Measurements from ENCODE around the gene NODAL.

NODAL gene

DNA sequence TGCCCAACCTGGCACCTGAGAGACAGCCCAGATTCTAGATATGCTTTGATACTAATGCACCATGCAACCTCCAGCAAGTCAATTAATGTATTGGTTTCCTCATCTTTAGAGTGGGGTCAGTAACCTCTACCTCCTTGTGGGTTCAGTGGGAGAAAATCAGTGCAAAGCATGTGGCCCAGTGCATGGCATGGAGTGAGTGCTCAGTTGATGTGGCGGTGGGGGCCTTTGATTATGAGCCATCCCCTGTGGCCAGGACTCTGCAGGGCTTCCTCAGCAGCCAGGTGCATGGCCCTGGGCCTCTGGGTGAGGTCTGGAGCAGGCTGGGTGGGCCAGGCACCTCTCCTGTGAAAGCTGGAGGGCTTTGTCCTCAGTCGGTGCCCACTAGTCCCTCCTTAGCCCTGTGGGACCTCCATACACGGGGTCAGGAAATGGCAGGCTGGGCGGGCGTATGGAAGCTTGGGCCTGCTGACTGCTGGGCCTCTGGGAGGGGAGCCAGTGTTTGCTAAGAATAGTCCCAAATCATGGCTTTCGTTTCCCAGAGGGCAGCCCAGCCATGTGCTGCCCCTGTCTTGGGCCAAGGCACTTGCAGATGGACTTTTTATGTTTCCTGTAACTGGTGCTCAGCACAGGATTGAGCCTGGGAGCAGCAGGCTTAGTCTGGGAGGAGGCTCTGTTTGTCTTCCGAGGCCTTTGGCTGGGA is 40.5 kb upstream of the NODAL start:
- TF ChIP-seq, protein P1, sequence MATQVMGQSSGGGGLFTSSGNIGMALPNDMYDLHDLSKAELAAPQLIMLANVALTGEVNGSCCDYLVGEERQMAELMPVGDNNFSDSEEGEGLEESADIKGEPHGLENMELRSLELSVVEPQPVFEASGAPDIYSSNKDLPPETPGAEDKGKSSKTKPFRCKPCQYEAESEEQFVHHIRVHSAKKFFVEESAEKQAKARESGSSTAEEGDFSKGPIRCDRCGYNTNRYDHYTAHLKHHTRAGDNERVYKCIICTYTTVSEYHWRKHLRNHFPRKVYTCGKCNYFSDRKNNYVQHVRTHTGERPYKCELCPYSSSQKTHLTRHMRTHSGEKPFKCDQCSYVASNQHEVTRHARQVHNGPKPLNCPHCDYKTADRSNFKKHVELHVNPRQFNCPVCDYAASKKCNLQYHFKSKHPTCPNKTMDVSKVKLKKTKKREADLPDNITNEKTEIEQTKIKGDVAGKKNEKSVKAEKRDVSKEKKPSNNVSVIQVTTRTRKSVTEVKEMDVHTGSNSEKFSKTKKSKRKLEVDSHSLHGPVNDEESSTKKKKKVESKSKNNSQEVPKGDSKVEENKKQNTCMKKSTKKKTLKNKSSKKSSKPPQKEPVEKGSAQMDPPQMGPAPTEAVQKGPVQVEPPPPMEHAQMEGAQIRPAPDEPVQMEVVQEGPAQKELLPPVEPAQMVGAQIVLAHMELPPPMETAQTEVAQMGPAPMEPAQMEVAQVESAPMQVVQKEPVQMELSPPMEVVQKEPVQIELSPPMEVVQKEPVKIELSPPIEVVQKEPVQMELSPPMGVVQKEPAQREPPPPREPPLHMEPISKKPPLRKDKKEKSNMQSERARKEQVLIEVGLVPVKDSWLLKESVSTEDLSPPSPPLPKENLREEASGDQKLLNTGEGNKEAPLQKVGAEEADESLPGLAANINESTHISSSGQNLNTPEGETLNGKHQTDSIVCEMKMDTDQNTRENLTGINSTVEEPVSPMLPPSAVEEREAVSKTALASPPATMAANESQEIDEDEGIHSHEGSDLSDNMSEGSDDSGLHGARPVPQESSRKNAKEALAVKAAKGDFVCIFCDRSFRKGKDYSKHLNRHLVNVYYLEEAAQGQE (tag by site-specific recombination; IDR thresholded peaks at IDR 0.05) = no peak
- TF ChIP-seq ZNF670 (tag by site-specific recombination; IDR thresholded peaks at IDR 0.05; ENCODE audit: low read depth) = no peak
- no peak for TF ChIP-seq ZNF132 (tag by site-specific recombination; IDR thresholded peaks at IDR 0.05; ENCODE audit: borderline replicate concordance)
- no peak for TF ChIP-seq ZNF433 (tag by site-specific recombination; IDR thresholded peaks at IDR 0.05; ENCODE audit: low read depth)
- 0 out of 2 replicates have a peak, but pooled peaks have one; percentile 27 for TF ChIP-seq ZBTB20 (tag by site-specific recombination; IDR thresholded peaks at IDR 0.05)
- peak; percentile 90 for TF ChIP-seq ZIC2 (tag by site-specific recombination; IDR thresholded peaks at IDR 0.05)
- peak; percentile 73 for TF ChIP-seq GLIS1 (tag by site-specific recombination; IDR thresholded peaks at IDR 0.05)
- TF ChIP-seq ZFP3 (tag by site-specific recombination; IDR thresholded peaks at IDR 0.05; ENCODE audit: low read depth) = no peak
- Histone ChIP-seq H3K36me3 (ENCODE audit: control insufficient read depth in 2 of 2, insufficient read depth in 1 of 2, low read length in 2 of 2) (peaks cover 0 to 27% of the 10 kb centered on the region in 2 experiments; a peak in 2 of 3 replicates), H3K9me3 (ENCODE audit: control insufficient read depth, insufficient read depth, low read depth, low read length) (no peaks in the 10 kb centered on the region), H3K4me1 (ENCODE audit: control insufficient read depth, insufficient read depth, low read length) (peaks cover 6% of the 10 kb centered on the region), H3K4me3 (ENCODE audit: low read depth, low read length) (no peak overlapping the region), H3K27ac (ENCODE audit: extremely low read depth, low read depth, low read length) (no peak overlapping the region)
- ChIA-PET CTCF (no interaction called here), POLR2A (no interaction called here)

DNA sequence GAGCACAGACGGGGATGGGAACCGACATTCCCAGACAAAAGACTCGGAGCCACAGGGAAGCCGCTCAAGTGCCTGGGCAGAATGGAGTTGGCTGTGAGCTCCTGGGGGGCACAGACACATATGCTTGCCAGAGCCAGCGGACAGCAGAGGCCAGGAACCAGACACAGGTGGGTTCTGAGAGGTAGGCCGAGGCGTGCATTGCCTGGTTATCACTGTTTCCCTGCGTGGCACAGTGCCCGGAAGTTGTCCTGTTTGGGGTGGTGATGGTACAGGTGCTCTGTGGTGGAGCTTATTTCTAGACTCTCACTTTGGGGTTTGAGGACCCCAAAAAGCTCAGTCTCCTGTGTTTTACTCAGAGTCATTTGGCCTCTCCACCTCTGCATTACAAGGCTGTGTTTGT is 39.6 kb upstream of the NODAL start:
- Histone ChIP-seq H3K4me3 (ENCODE audit: low read depth, low read length) (no peak overlapping the region), H3K9me3 (ENCODE audit: control insufficient read depth, insufficient read depth, low read depth, low read length) (no peaks in the 10 kb centered on the region), H3K27ac (ENCODE audit: extremely low read depth, low read depth, low read length) (no peak overlapping the region), H3K4me1 (ENCODE audit: control insufficient read depth, insufficient read depth, low read length) (peaks cover 6% of the 10 kb centered on the region), H3K36me3 (ENCODE audit: control insufficient read depth in 2 of 2, insufficient read depth in 1 of 2, low read length in 2 of 2) (peaks cover 0 to 23% of the 10 kb centered on the region in 2 experiments; a peak in 2 of 3 replicates)
- POLR2A ChIA-PET = no interaction called here
- CTCF ChIA-PET = interaction anchor here (0.6 kb wide), 1 partner anchor 48 kb away, joined by 3 read pairs; no protein-coding TSS in a partner anchor
- TF ChIP-seq ZNF324 (tag by site-specific recombination; IDR thresholded peaks at IDR 0.05) (no peak), ZNF596 (tag by site-specific recombination; IDR thresholded peaks at IDR 0.05) (no peak), SALL2 (tag by site-specific recombination; IDR thresholded peaks at IDR 0.05; ENCODE audit: borderline replicate concordance) (no peak), RBAK (tag by site-specific recombination; IDR thresholded peaks at IDR 0.05) (no peak), ZNF311 (tag by site-specific recombination; IDR thresholded peaks at IDR 0.05; ENCODE audit: borderline replicate concordance) (no peak), ZFP41 (tag by site-specific recombination; IDR thresholded peaks at IDR 0.05; ENCODE audit: borderline replicate concordance) (no peak), ZNF843 (tag by site-specific recombination; IDR thresholded peaks at IDR 0.05) (no peak), GFI1B (tag by site-specific recombination; IDR thresholded peaks at IDR 0.05) (no peak)
- TF ChIP-seq, protein P2, sequence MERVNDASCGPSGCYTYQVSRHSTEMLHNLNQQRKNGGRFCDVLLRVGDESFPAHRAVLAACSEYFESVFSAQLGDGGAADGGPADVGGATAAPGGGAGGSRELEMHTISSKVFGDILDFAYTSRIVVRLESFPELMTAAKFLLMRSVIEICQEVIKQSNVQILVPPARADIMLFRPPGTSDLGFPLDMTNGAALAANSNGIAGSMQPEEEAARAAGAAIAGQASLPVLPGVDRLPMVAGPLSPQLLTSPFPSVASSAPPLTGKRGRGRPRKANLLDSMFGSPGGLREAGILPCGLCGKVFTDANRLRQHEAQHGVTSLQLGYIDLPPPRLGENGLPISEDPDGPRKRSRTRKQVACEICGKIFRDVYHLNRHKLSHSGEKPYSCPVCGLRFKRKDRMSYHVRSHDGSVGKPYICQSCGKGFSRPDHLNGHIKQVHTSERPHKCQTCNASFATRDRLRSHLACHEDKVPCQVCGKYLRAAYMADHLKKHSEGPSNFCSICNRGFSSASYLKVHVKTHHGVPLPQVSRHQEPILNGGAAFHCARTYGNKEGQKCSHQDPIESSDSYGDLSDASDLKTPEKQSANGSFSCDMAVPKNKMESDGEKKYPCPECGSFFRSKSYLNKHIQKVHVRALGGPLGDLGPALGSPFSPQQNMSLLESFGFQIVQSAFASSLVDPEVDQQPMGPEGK (tag by site-specific recombination; IDR thresholded peaks at IDR 0.05) = no peak
- TF ChIP-seq, protein P3, sequence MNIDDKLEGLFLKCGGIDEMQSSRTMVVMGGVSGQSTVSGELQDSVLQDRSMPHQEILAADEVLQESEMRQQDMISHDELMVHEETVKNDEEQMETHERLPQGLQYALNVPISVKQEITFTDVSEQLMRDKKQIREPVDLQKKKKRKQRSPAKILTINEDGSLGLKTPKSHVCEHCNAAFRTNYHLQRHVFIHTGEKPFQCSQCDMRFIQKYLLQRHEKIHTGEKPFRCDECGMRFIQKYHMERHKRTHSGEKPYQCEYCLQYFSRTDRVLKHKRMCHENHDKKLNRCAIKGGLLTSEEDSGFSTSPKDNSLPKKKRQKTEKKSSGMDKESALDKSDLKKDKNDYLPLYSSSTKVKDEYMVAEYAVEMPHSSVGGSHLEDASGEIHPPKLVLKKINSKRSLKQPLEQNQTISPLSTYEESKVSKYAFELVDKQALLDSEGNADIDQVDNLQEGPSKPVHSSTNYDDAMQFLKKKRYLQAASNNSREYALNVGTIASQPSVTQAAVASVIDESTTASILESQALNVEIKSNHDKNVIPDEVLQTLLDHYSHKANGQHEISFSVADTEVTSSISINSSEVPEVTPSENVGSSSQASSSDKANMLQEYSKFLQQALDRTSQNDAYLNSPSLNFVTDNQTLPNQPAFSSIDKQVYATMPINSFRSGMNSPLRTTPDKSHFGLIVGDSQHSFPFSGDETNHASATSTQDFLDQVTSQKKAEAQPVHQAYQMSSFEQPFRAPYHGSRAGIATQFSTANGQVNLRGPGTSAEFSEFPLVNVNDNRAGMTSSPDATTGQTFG (tag by site-specific recombination; IDR thresholded peaks at IDR 0.05; ENCODE audit: borderline replicate concordance) = no peak
- TF ChIP-seq, protein P4, sequence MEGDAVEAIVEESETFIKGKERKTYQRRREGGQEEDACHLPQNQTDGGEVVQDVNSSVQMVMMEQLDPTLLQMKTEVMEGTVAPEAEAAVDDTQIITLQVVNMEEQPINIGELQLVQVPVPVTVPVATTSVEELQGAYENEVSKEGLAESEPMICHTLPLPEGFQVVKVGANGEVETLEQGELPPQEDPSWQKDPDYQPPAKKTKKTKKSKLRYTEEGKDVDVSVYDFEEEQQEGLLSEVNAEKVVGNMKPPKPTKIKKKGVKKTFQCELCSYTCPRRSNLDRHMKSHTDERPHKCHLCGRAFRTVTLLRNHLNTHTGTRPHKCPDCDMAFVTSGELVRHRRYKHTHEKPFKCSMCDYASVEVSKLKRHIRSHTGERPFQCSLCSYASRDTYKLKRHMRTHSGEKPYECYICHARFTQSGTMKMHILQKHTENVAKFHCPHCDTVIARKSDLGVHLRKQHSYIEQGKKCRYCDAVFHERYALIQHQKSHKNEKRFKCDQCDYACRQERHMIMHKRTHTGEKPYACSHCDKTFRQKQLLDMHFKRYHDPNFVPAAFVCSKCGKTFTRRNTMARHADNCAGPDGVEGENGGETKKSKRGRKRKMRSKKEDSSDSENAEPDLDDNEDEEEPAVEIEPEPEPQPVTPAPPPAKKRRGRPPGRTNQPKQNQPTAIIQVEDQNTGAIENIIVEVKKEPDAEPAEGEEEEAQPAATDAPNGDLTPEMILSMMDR (tag by site-specific recombination; IDR thresholded peaks at IDR 0.05) = no peak
- TF ChIP-seq, protein P5, sequence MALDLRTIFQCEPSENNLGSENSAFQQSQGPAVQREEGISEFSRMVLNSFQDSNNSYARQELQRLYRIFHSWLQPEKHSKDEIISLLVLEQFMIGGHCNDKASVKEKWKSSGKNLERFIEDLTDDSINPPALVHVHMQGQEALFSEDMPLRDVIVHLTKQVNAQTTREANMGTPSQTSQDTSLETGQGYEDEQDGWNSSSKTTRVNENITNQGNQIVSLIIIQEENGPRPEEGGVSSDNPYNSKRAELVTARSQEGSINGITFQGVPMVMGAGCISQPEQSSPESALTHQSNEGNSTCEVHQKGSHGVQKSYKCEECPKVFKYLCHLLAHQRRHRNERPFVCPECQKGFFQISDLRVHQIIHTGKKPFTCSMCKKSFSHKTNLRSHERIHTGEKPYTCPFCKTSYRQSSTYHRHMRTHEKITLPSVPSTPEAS (tag by site-specific recombination; IDR thresholded peaks at IDR 0.05) = no peak

Data from HEK293 (cell line).